B cell (primary cell): Measurements from ENCODE around the gene DNAAF5. TPM values are rescaled to one million over a fixed set of nuclear protein-coding genes. Genes with fewer than 3 reads are reported as not detected.

Source experiments
- ATAC-seq: fragments of 200-7000 bp; cut with Tn5 transposase; one replicate; pipeline ENCODE4 v1.10.0; 2021; ENCODE audit warnings: low read depth, mild to moderate bottlenecking, moderate number of reproducible peaks, moderate library complexity
- CTCF ChIA-PET: fragments of 350-600 bp; sonication (Branson Sonifier 250); formaldehyde crosslinking; loops from one replicate; lab custom pipeline; 2021; ENCODE audit warnings: antibody characterized with exemption, inconsistent platforms; lab: Charles Lee
- POLR2A ChIA-PET: fragments of 350-600 bp; sonication (Branson Sonifier 250); formaldehyde crosslinking; loops from one replicate; lab custom pipeline; 2021; ENCODE audit warnings: antibody characterized with exemption; lab: Charles Lee
- DNase-seq: peaks from one replicate; pipeline ENCODE4 v3.0.0; 2013
- H2AFZ ChIP-seq: 2 replicates; pipeline ENCODE4 v1.6.1; 2012; ENCODE audit warnings: mild to moderate bottlenecking, low read depth, low read length; ENCODE audit not compliant: insufficient read depth, poor library complexity, severe bottlenecking
- H3K27ac ChIP-seq, 2 donors: 1 replicate in 1 of 2; 2 replicates in 1 of 2; pipeline ENCODE4 v1.5.1; 2012 to 2013; ENCODE audit warnings: low read length in 2 of 2, mild to moderate bottlenecking in 2 of 2, moderate library complexity in 1 of 2
- H3K27me3 ChIP-seq, 4 experiments: fragments of 200-600 bp in 1 of 4; sonication (generic) in 1 of 4; replicated peaks in 1 of 4; 1 replicate in 2 of 4; 2 replicates in 2 of 4; pipeline versions ENCODE4 v1.6.1 to v1.7.0; 2013 to 2016; ENCODE audit warnings: low read length in 3 of 4, mild to moderate bottlenecking in 2 of 4, mixed read lengths in 1 of 4, moderate library complexity in 1 of 4; ENCODE audit not compliant: insufficient read depth in 4 of 4, control insufficient read depth in 3 of 4; ENCODE audit errors: control extremely low read depth in 1 of 4
- H3K36me3 ChIP-seq, 2 experiments: replicated peaks in 1 of 2; 1 replicate in 1 of 2; 2 replicates in 1 of 2; pipeline versions ENCODE4 v1.6.1 to v1.7.1; 2013; ENCODE audit warnings: low read length in 1 of 2; ENCODE audit not compliant: insufficient read depth in 2 of 2, control insufficient read depth in 1 of 2; ENCODE audit errors: control extremely low read depth in 1 of 2, extremely low read depth in 1 of 2
- H3K4me1 ChIP-seq, 2 donors: fragments of 200-600 bp in 1 of 2; sonication (generic) in 1 of 2; 1 replicate in 1 of 2; 2 replicates in 1 of 2; pipeline versions ENCODE4 v1.5.1 to v1.6.1; 2013 to 2017; ENCODE audit warnings: low read length in 2 of 2; ENCODE audit not compliant: control insufficient read depth in 2 of 2, insufficient read depth in 2 of 2
- H3K4me2 ChIP-seq: replicated peaks from 2 replicates; pipeline ENCODE3; 2012; ENCODE audit warnings: mild to moderate bottlenecking, low read depth, low read length; ENCODE audit not compliant: poor library complexity, severe bottlenecking
- H3K4me3 ChIP-seq, 5 experiments: fragments of 200-600 bp in 1 of 5; sonication (generic) in 1 of 5; 1 replicate in 3 of 5; 2 replicates in 2 of 5; pipeline versions ENCODE4 v1.5.1 to v1.7.0; 2011 to 2016; ENCODE audit warnings: low read length in 4 of 5, mild to moderate bottlenecking in 4 of 5, low read depth in 2 of 5, control low read depth in 1 of 5, moderate library complexity in 1 of 5; ENCODE audit not compliant: insufficient read depth in 1 of 5; ENCODE audit errors: control extremely low read depth in 1 of 5, extremely low read depth in 1 of 5
- H3K79me2 ChIP-seq: fragments of 200-600 bp; sonication (generic); one replicate; pipeline ENCODE4 v1.6.0; 2016; ENCODE audit warnings: low read length; ENCODE audit not compliant: control insufficient read depth, insufficient read depth
- H3K9ac ChIP-seq: fragments of 200-600 bp; sonication (generic); 2 replicates; pipeline ENCODE4 v1.6.1; 2017; ENCODE audit warnings: mild to moderate bottlenecking, low read length, moderate library complexity
- H3K9me3 ChIP-seq, 3 donors: one replicate each; pipeline versions ENCODE4 v1.6.1 to v1.7.1; 2013; ENCODE audit warnings: low read length in 2 of 3; ENCODE audit not compliant: control insufficient read depth in 2 of 3, insufficient read depth in 1 of 3; ENCODE audit errors: control extremely low read depth in 1 of 3
- H4K20me1 ChIP-seq: 2 replicates; pipeline ENCODE4 v1.6.0; 2012; ENCODE audit warnings: mild to moderate bottlenecking, low read length; ENCODE audit not compliant: insufficient read depth, control insufficient read depth, poor library complexity, severe bottlenecking
- H3K27ac Mint-ChIP-seq: one replicate; pipeline ENCODE4 v1.8.0; 2021; ENCODE audit warnings: mixed read lengths
- H3K27me3 Mint-ChIP-seq: one replicate; pipeline ENCODE4 v1.8.0; 2021; ENCODE audit warnings: mixed read lengths
- H3K4me1 Mint-ChIP-seq: one replicate; pipeline ENCODE4 v1.8.0; 2021; ENCODE audit warnings: mixed read lengths
- H3K4me3 Mint-ChIP-seq: one replicate; pipeline ENCODE4 v1.8.0; 2021; ENCODE audit warnings: mixed read lengths
- H3K9me3 Mint-ChIP-seq: one replicate; pipeline ENCODE4 v1.8.0; 2022; ENCODE audit warnings: mixed read lengths; ENCODE audit not compliant: insufficient read depth
- CTCF ChIP-seq: fragments of 200-600 bp; IDR thresholded peaks from one replicate; pipeline ENCODE4 v1.8.0; 2022; ENCODE audit warnings: antibody characterized with exemption, mild to moderate bottlenecking
- EZH2 ChIP-seq: IDR thresholded peaks from 2 replicates; pipeline ENCODE4 v1.6.1; 2012; ENCODE audit warnings: borderline replicate concordance, low read depth, mild to moderate bottlenecking, moderate library complexity, low read length; ENCODE audit not compliant: insufficient read depth, poor library complexity, severe bottlenecking
- WGBS: methylation state at CpG from one replicate; pipeline ENCODE4 v1.1.5; 2013; ENCODE audit warnings: missing lambda C conversion rate; ENCODE audit not compliant: insufficient coverage; 5-methylcytosine and 5-hydroxymethylcytosine counted together
- intact Hi-C: fragments of 100-400 bp; cut with micrococcal nuclease; formaldehyde crosslinking; loops from one replicate; pipeline ENCODE4 v1.10.0; 2022
- polyA plus RNA-seq: library from polyadenylated mRNA; depleted of rRNA; stranded (reverse); fragments of >200 nt; gene quantifications from 2 replicates; pipeline ENCODE4 v1.2.3, GENCODE V29; 2012
- total RNA-seq, 2 donors: library from RNA; stranded (reverse); fragments of 120-200 nt in 1 of 2; gene quantifications; 1 replicate in 1 of 2; 2 replicates in 1 of 2; pipeline versions ENCODE4 v1.2.3 to v1.2.4, GENCODE V29; 2013 to 2022

Gene DNAAF5
- total and polyA plus RNA-seq, 2 donors (not counting 1 experiment from before 2014, with no cell fraction given), result 18.0 to 21.4 TPM

- no peaks in the 10 kb centered on the region for H3K27me3 Mint-ChIP-seq
- no peak overlapping the region for H3K4me3 Mint-ChIP-seq
- no peak for DNase-seq
- intact Hi-C loops, result no loop called here
- Histone ChIP-seq H4K20me1 (no peaks in the 10 kb centered on the region), H3K4me1 (no peaks in the 10 kb centered on the region), H2AFZ (no peak overlapping the region), H3K27ac (no peak overlapping the region), H3K4me3 (no peak overlapping the region), H3K79me2 (peaks cover 3% of the 10 kb centered on the region), H3K4me2 (no peak overlapping the region), H3K9ac (no peak overlapping the region), H3K9me3 (peaks cover 0 to 11% (median 2%) of the 10 kb centered on the region in 3 donors), H3K36me3 (peaks cover 0 to 2% of the 10 kb centered on the region in 2 experiments), H3K27me3 (no peaks in the 10 kb centered on the region)
- ATAC-seq, result no peak
- POLR2A ChIA-PET, result no interaction called here
- CTCF ChIA-PET, result no interaction called here
- no peak overlapping the region for H3K27ac Mint-ChIP-seq
- TF ChIP-seq EZH2 (no peak), CTCF (no peak)
- H3K9me3 Mint-ChIP-seq, result peaks cover 4% of the 10 kb centered on the region
- H3K4me1 Mint-ChIP-seq, result no peaks in the 10 kb centered on the region
- 96% methylated on average over 21 of the region's 23 CpGs for WGBS
Observed at GRCh38 chr7:698515-699475, 27.7 kb upstream of the DNAAF5 start.

- no peaks in the 10 kb centered on the region for H3K27me3 Mint-ChIP-seq
- H4K20me1 ChIP-seq, result no peaks in the 10 kb centered on the region
- TF ChIP-seq EZH2, result no peak
- TF ChIP-seq CTCF, result no peak
- H3K4me3 Mint-ChIP-seq, result no peak overlapping the region
- peaks cover 4% of the 10 kb centered on the region for H3K9me3 Mint-ChIP-seq
- 97% methylated on average over 16 of the region's 17 CpGs for WGBS
- H3K36me3 ChIP-seq, result peaks cover 0 to 2% of the 10 kb centered on the region in 2 experiments
- H3K4me1 ChIP-seq, result no peaks in the 10 kb centered on the region
- H2AFZ ChIP-seq, result no peak overlapping the region
- no peak overlapping the region for H3K27ac ChIP-seq
- H3K4me2 ChIP-seq, result no peak overlapping the region
- no peak for ATAC-seq
- H3K79me2 ChIP-seq, result peaks cover 3% of the 10 kb centered on the region
- ChIA-PET POLR2A (no interaction called here), CTCF (no interaction called here)
- intact Hi-C loops, result no loop called here
- H3K27me3 ChIP-seq, result no peaks in the 10 kb centered on the region
- H3K9ac ChIP-seq, result no peak overlapping the region
- H3K4me3 ChIP-seq, result no peak overlapping the region
- no peaks in the 10 kb centered on the region for H3K4me1 Mint-ChIP-seq
- H3K27ac Mint-ChIP-seq, result no peak overlapping the region
- DNase-seq, result no peak
- peaks cover 0 to 14% (median 2%) of the 10 kb centered on the region in 3 donors for H3K9me3 ChIP-seq
Observed at GRCh38 chr7:699476-700170, 26.9 kb upstream of the DNAAF5 start.
